Fibroblast of lung (primary cell): Measurements from ENCODE around the gene GJC3. TPM values are rescaled to one million over a fixed set of nuclear protein-coding genes. Genes with fewer than 3 reads are reported as not detected.
"Not testable (repeated sequence)": the region's sequence is repeated elsewhere in the genome, so short reads cannot be mapped to it uniquely, and the experiment has no call there.

Experiments
- DNase-seq, 2 donors: peaks; one replicate each; pipeline versions ENCODE4 v3.0.0 to v3.0.0-alpha.2; 2010; ENCODE audit warnings: low read depth in 2 of 2
- H2AFZ ChIP-seq: 2 replicates; pipeline ENCODE4 v1.5.1; 2012; ENCODE audit warnings: low read length, control low read depth, inconsistent platforms
- H3K27ac ChIP-seq: 2 replicates; pipeline ENCODE4 v1.5.1; 2011; ENCODE audit warnings: low read length, control low read depth; ENCODE audit not compliant: insufficient read depth
- H3K27me3 ChIP-seq: 2 replicates; pipeline ENCODE4 v1.5.1; 2011; ENCODE audit warnings: mild to moderate bottlenecking, low read length; ENCODE audit not compliant: control insufficient read depth, insufficient read depth
- H3K36me3 ChIP-seq: 2 replicates; pipeline ENCODE4 v1.5.1; 2011; ENCODE audit warnings: low read length; ENCODE audit not compliant: control insufficient read depth, insufficient read depth
- H3K4me1 ChIP-seq: 2 replicates; pipeline ENCODE4 v1.5.1; 2011; ENCODE audit warnings: low read length; ENCODE audit not compliant: control insufficient read depth, insufficient read depth; ENCODE audit errors: extremely low read depth
- H3K4me2 ChIP-seq: 2 replicates; pipeline ENCODE4 v1.5.1; 2011; ENCODE audit warnings: low read length, control low read depth; ENCODE audit not compliant: insufficient read depth; ENCODE audit errors: extremely low read depth
- H3K4me3 ChIP-seq, 4 experiments: fragments of 200-600 bp in 1 of 4; sonication (generic) in 1 of 4; replicated peaks in 1 of 4; 2 replicates each; pipeline ENCODE4 v1.5.1; 2011 to 2016; ENCODE audit warnings: low read length in 4 of 4, low read depth in 3 of 4, mild to moderate bottlenecking in 3 of 4, control low read depth in 2 of 4, inconsistent platforms in 1 of 4, mixed read lengths in 1 of 4; ENCODE audit not compliant: insufficient read depth in 1 of 4; ENCODE audit errors: control extremely low read depth in 1 of 4
- H3K79me2 ChIP-seq: 2 replicates; pipeline ENCODE4 v1.5.1; 2012; ENCODE audit warnings: mild to moderate bottlenecking, low read length, inconsistent platforms; ENCODE audit not compliant: control insufficient read depth, insufficient read depth
- H3K9ac ChIP-seq: 2 replicates; pipeline ENCODE4 v1.5.1; 2011; ENCODE audit warnings: mild to moderate bottlenecking, low read length, control low read depth; ENCODE audit not compliant: insufficient read depth
- H3K9me3 ChIP-seq: 2 replicates; pipeline ENCODE4 v1.5.1; 2012; ENCODE audit warnings: low read depth, low read length; ENCODE audit not compliant: control insufficient read depth, insufficient read depth
- H4K20me1 ChIP-seq: 2 replicates; pipeline ENCODE4 v1.5.1; 2011; ENCODE audit warnings: low read length; ENCODE audit not compliant: control insufficient read depth, insufficient read depth; ENCODE audit errors: extremely low read depth
- CTCF ChIP-seq, 2 donors: IDR thresholded peaks in 1 of 2; conservative IDR thresholded peaks in 1 of 2; 1 replicate in 1 of 2; 2 replicates in 1 of 2; pipeline ENCODE4 v1.5.1; 2011 to 2012; ENCODE audit warnings: low read length in 2 of 2, control low read depth in 1 of 2, inconsistent platforms in 1 of 2, low read depth in 1 of 2, mild to moderate bottlenecking in 1 of 2
- EZH2 ChIP-seq: IDR thresholded peaks from 2 replicates; pipeline ENCODE4 v1.5.1; 2012; ENCODE audit warnings: low read length, control low read depth, mild to moderate bottlenecking; ENCODE audit errors: missing control alignments
- polyA plus RNA-seq, 2 donors: library from polyadenylated mRNA; depleted of rRNA in 1 of 2; stranded (reverse) in 1 of 2; unstranded in 1 of 2; fragments of >200 nt; gene quantifications; 2 replicates each; pipeline ENCODE4 v1.2.1, GENCODE V29; 2011 to 2012; ENCODE audit warnings: missing spikeins in 1 of 2
- total RNA-seq: library from RNA; depleted of rRNA; stranded (reverse); fragments of >200 nt; gene quantifications from 2 replicates; pipeline ENCODE4 v1.2.1, GENCODE V29; 2014

Gene GJC3
- total and polyA plus RNA-seq, 2 donors (not counting 1 experiment from before 2014, with no cell fraction given): not detected

- Histone ChIP-seq H3K9me3 (no peaks in the 10 kb centered on the region), H4K20me1 (no peaks in the 10 kb centered on the region), H3K27me3 (peaks cover 3% of the 10 kb centered on the region), H3K27ac (no peak overlapping the region), H3K4me2 (no peak overlapping the region), H3K4me3 (no peak overlapping the region), H3K9ac (no peak overlapping the region), H3K4me1 (no peaks in the 10 kb centered on the region), H2AFZ (no peak overlapping the region), H3K36me3 (no peaks in the 10 kb centered on the region), H3K79me2 (no peaks in the 10 kb centered on the region)
- no peak for DNase-seq
- TF ChIP-seq EZH2 (no peak), CTCF (conservative IDR thresholded peaks at IDR 0.05 in 1 of 2, IDR thresholded peaks at IDR 0.05 in 1 of 2; ENCODE audit: low read depth in 1 of 2, low read length in 2 of 2) (no peak)
These were observed 39.9 kb upstream of the GJC3 start for GRCh38 chr7:99969298-99969697.

- H3K9me3 ChIP-seq: no peaks in the 10 kb centered on the region
- DNase-seq: no peak
- H2AFZ ChIP-seq: no peak overlapping the region
- H3K27ac ChIP-seq: no peak overlapping the region
- no peaks in the 10 kb centered on the region for H4K20me1 ChIP-seq
- TF ChIP-seq CTCF (conservative IDR thresholded peaks at IDR 0.05 in 1 of 2, IDR thresholded peaks at IDR 0.05 in 1 of 2; ENCODE audit: low read depth in 1 of 2, low read length in 2 of 2): no peak
- TF ChIP-seq EZH2: no peak
- H3K27me3 ChIP-seq: peaks cover 2% of the 10 kb centered on the region
- H3K9ac ChIP-seq: no peak overlapping the region
- H3K79me2 ChIP-seq: no peaks in the 10 kb centered on the region
- H3K36me3 ChIP-seq: no peaks in the 10 kb centered on the region
- H3K4me2 ChIP-seq: no peak overlapping the region
- no peak overlapping the region for H3K4me3 ChIP-seq
- no peaks in the 10 kb centered on the region for H3K4me1 ChIP-seq
These were observed 29.3 kb upstream of the GJC3 start for GRCh38 chr7:99958564-99959227.

GRCh38 chr7:99955247-99955646 lies 25.8 kb upstream of the GJC3 start:
- H3K4me2 ChIP-seq: no peak overlapping the region
- H3K27ac ChIP-seq: no peak overlapping the region
- no peaks in the 10 kb centered on the region for H3K79me2 ChIP-seq
- no peaks in the 10 kb centered on the region for H3K36me3 ChIP-seq
- DNase-seq: no peak
- TF ChIP-seq EZH2 (no peak), CTCF (conservative IDR thresholded peaks at IDR 0.05 in 1 of 2, IDR thresholded peaks at IDR 0.05 in 1 of 2; ENCODE audit: low read depth in 1 of 2, low read length in 2 of 2) (no peak)
- no peak overlapping the region for H3K4me3 ChIP-seq
- H3K9ac ChIP-seq: no peak overlapping the region
- no peaks in the 10 kb centered on the region for H3K4me1 ChIP-seq
- no peak overlapping the region for H2AFZ ChIP-seq
- no peaks in the 10 kb centered on the region for H4K20me1 ChIP-seq
- no peaks in the 10 kb centered on the region for H3K9me3 ChIP-seq
- peaks cover 2% of the 10 kb centered on the region for H3K27me3 ChIP-seq

- H3K4me2 ChIP-seq, H4K20me1 ChIP-seq, H3K9me3 ChIP-seq, H3K36me3 ChIP-seq, H3K79me2 ChIP-seq, H3K4me3 ChIP-seq, DNase-seq, H2AFZ ChIP-seq, H3K27ac ChIP-seq, H3K9ac ChIP-seq, H3K4me1 ChIP-seq, H3K27me3 ChIP-seq: not testable (repeated sequence)
These were observed 25.2 kb upstream of the GJC3 start for GRCh38 chr7:99954643-99955042.
